Measurements from ENCODE around the gene IL25.

- no peak for TF ChIP-seq CTCF (IDR thresholded peaks at IDR 0.05; ENCODE audit: low read length)
- TF ChIP-seq EZH2 (IDR thresholded peaks at IDR 0.05; ENCODE audit: borderline replicate concordance, low read length), result no peak
Measured at GRCh38 chr14:23403908-23404307, 31.3 kb downstream of the IL25 start.

All from OCI-LY1 (cell line).